GM21447 (cell line): ENCODE measurements around the gene SAMD4A.

Source experiments
- ATAC-seq: cut with Tn5 transposase; IDR thresholded peaks from one replicate; pipeline ENCODE4 v1.9.1; 2021; ENCODE audit not compliant: unreplicated experiment

Gene SAMD4A

GRCh38 chr14:54815016-54815415 lies 248.1 kb downstream of the SAMD4A start:
- ATAC-seq = no peak

- no peak for ATAC-seq
Observed at GRCh38 chr14:54815515-54815914, 248.6 kb downstream of the SAMD4A start.

- ATAC-seq = no peak
Observed at GRCh38 chr14:54816450-54816849, 249.5 kb downstream of the SAMD4A start.

- no peak for ATAC-seq
Observed at GRCh38 chr14:54817506-54817905, 250.6 kb downstream of the SAMD4A start.

GRCh38 chr14:54818201-54819133 lies 251.5 kb downstream of the SAMD4A start:
- ATAC-seq = no peak

DNA sequence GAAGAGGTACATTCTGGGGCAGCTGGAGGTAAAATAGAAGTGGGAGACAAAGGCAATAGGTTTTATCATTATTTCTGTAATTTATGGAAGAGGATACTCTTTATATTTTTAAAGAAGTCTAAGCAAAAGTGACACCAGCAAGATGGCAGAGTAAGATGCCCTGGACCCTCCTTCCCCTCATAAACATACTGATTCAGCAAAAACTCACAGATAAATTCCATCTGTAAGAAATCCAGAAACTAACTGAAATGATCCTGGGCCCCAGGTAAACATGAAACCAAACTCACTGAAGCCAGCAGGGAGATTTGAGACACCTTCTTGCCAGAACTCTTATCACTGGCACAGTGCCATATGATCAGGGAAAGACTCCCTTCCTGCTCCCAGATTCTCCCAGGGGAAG lies 255.8 kb downstream of the SAMD4A start:
- no peak for ATAC-seq

GRCh38 chr14:54823757-54824549 lies 257.0 kb downstream of the SAMD4A start:
- no peak for ATAC-seq

DNA sequence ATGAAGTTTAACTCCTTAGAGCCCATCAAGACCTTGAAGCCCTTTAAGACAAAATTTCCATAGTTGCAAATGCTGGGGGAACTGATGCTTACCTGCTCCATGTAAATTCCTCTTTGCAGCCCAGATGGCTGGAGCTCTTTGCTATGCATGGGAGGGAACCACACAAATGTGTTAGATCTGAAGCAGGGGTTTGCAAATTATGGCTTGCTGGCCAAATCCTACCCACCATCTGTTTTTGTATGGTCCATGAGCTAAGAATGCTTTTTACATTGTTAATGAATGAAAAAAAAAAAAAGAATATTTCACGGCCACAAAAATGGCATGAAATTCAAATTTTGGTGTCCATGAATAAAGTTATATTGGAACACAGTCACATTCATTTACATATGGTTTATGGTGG lies 261.1 kb downstream of the SAMD4A start:
- ATAC-seq = no peak

- no peak for ATAC-seq
Observed at GRCh38 chr14:54829486-54830224, 262.7 kb downstream of the SAMD4A start.

- ATAC-seq = no peak
Observed at GRCh38 chr14:54830650-54831049, 263.7 kb downstream of the SAMD4A start.

GRCh38 chr14:54834081-54834480 lies 267.2 kb downstream of the SAMD4A start:
- no peak for ATAC-seq

DNA sequence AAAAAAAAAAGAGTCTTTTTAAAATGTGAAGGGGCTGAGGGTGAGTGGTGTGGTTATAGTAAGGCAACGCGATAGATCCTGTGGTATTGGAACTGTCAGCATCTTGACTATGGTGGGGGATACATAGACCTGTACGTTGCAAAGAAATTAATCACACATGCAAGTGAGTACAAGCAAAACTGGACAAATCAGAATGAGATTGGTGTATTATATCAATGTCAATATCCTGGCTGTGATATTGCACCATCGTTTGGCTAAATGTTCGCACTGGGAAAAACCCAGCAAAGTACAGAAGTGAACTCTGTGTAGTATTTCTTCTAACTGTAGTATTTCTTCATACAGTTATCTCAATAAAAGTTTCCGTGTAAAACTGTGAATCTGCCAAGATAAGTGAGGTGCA lies 267.8 kb downstream of the SAMD4A start:
- ATAC-seq = no peak

GRCh38 chr14:54836231-54836630 lies 269.3 kb downstream of the SAMD4A start:
- ATAC-seq = no peak

- ATAC-seq = no peak
Observed at GRCh38 chr14:54837508-54838149, 270.7 kb downstream of the SAMD4A start.

GRCh38 chr14:54838931-54839512 lies 272.1 kb downstream of the SAMD4A start:
- no peak for ATAC-seq

- ATAC-seq = no peak
Observed at GRCh38 chr14:54839701-54840119, 272.8 kb downstream of the SAMD4A start.

GRCh38 chr14:54840336-54840735 lies 273.4 kb downstream of the SAMD4A start:
- ATAC-seq = no peak

- ATAC-seq = no peak
Observed at GRCh38 chr14:54840798-54841197, 273.9 kb downstream of the SAMD4A start.
